Upper lobe of left lung (tissue), 4 donors: ENCODE data around the gene CRYBA4.

Experiments used
- EP300 ChIP-seq, 4 donors: sonication (generic); formaldehyde crosslinking; IDR thresholded peaks; one replicate each; pipeline ENCODE4 v1.5.1; 2017; ENCODE audit warnings: antibody characterized with exemption in 4 of 4, control low read depth in 2 of 4
- POLR2A ChIP-seq, 4 donors: fragments of 450-650 bp; IDR thresholded peaks; one replicate each; pipeline ENCODE4 v1.5.1; 2016 to 2017; ENCODE audit warnings: antibody characterized with exemption in 4 of 4, mild to moderate bottlenecking in 2 of 4
- POLR2AphosphoS5 ChIP-seq, 2 donors: sonication (generic); formaldehyde crosslinking; IDR thresholded peaks; one replicate each; pipeline ENCODE4 v1.5.1; 2017; ENCODE audit warnings: antibody characterized with exemption in 2 of 2
- TF ChIP-seq, protein P1 (sequence below), 6 experiments: fragments of 450-650 bp in 4 of 6; fragments of 200-600 bp in 2 of 6; sonication (generic) in 2 of 6; IDR thresholded peaks; one replicate each; pipeline ENCODE4 v1.5.1; 2016 to 2019; ENCODE audit warnings: antibody characterized with exemption in 6 of 6

DNA sequence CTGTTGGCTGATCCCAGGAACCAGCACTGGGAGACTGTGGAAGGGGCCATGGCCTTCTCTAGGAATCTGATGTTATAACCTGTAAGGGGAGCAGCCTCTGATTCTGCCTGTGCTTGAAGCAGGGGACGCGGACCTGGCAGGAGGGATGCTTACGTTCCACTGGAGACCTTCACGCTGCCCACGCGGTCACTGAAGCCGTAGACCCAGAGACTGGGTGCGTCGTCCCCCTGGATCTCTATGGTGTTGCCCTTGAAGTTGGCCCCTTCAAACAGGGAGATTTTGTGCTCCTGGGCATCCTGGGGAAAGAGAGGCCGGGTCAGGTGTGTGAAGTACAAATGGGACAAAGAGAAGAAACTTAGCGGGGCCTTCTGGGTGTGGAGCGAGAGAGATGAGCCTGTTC, 20.0 kb upstream of the CRYBA4 start:
- TF ChIP-seq, protein P1, sequence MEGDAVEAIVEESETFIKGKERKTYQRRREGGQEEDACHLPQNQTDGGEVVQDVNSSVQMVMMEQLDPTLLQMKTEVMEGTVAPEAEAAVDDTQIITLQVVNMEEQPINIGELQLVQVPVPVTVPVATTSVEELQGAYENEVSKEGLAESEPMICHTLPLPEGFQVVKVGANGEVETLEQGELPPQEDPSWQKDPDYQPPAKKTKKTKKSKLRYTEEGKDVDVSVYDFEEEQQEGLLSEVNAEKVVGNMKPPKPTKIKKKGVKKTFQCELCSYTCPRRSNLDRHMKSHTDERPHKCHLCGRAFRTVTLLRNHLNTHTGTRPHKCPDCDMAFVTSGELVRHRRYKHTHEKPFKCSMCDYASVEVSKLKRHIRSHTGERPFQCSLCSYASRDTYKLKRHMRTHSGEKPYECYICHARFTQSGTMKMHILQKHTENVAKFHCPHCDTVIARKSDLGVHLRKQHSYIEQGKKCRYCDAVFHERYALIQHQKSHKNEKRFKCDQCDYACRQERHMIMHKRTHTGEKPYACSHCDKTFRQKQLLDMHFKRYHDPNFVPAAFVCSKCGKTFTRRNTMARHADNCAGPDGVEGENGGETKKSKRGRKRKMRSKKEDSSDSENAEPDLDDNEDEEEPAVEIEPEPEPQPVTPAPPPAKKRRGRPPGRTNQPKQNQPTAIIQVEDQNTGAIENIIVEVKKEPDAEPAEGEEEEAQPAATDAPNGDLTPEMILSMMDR (IDR thresholded peaks at IDR 0.05), result no peak
- TF ChIP-seq POLR2A (IDR thresholded peaks at IDR 0.05), result no peak
- no peak for TF ChIP-seq EP300 (IDR thresholded peaks at IDR 0.05)
- TF ChIP-seq POLR2AphosphoS5 (IDR thresholded peaks at IDR 0.05), result no peak
